Activated naive CD4-positive, alpha-beta T cell treated with anti-CD3 and anti-CD28 coated beads, Interleukin-2, amount 50 U/mL, for 72 hours (primary cell): Measurements from ENCODE around the gene HBA1. TPM values are rescaled to one million over a fixed set of nuclear protein-coding genes. Genes with fewer than 3 reads are reported as not detected.
"Not testable (repeated sequence)": the region's sequence is repeated elsewhere in the genome, so short reads cannot be mapped to it uniquely, and the experiment has no call there.

Experiments used
- ATAC-seq, 2 donors: fragments of 150-1000 bp; cut with Tn5 transposase; 2 replicates each; pipeline ENCODE4 v1.10.0; 2021; ENCODE audit warnings: mild to moderate bottlenecking in 2 of 2, moderate library complexity in 2 of 2
- DNase-seq, 2 donors: peaks; one replicate each; pipeline ENCODE4 v3.0.0; 2021 to 2022; ENCODE audit warnings: low spot score in 2 of 2
- H3K27ac Mint-ChIP-seq, 2 donors: one replicate each; pipeline ENCODE4 v1.8.0; 2022; ENCODE audit warnings: mild to moderate bottlenecking in 2 of 2, mixed read lengths in 2 of 2
- H3K36me3 Mint-ChIP-seq, 2 donors: one replicate each; pipeline ENCODE4 v1.8.0; 2022; ENCODE audit warnings: mixed read lengths in 2 of 2
- H3K9me3 Mint-ChIP-seq, 2 donors: one replicate each; pipeline ENCODE4 v1.8.0; 2022; ENCODE audit warnings: mixed read lengths in 2 of 2
- total RNA-seq, 2 donors: library from RNA; stranded (reverse); gene quantifications; one replicate each; pipeline ENCODE4 v1.2.3, GENCODE V29; 2022

The HBA1 gene
- total RNA-seq: not detected

GRCh38 chr16:176477-177382, at the start of gene HBA1:
Gene HBA1, plus strand, starts transcription at chr16:176680. Its CDS starts 37 bp downstream, at chr16:176717.
- not testable (repeated sequence) for H3K36me3 Mint-ChIP-seq, DNase-seq, H3K9me3 Mint-ChIP-seq, H3K27ac Mint-ChIP-seq
- ATAC-seq: peak in 1 of 2 donors; percentile 59

GRCh38 chr16:129075-129474, 47.4 kb upstream of the HBA1 start:
- no peak for DNase-seq
- H3K36me3 Mint-ChIP-seq: no peaks in the 10 kb centered on the region
- no peak overlapping the region for H3K27ac Mint-ChIP-seq
- no peak for ATAC-seq
- H3K9me3 Mint-ChIP-seq: no peaks in the 10 kb centered on the region

- H3K36me3 Mint-ChIP-seq: no peaks in the 10 kb centered on the region
- no peaks in the 10 kb centered on the region for H3K9me3 Mint-ChIP-seq
- no peak for DNase-seq
- no peak overlapping the region for H3K27ac Mint-ChIP-seq
- no peak for ATAC-seq
These were observed 45.8 kb upstream of the HBA1 start for GRCh38 chr16:130533-131173.

- H3K36me3 Mint-ChIP-seq: peaks cover 0 to 6% of the 10 kb centered on the region in 2 donors
- H3K27ac Mint-ChIP-seq: no peak overlapping the region
- no peaks in the 10 kb centered on the region for H3K9me3 Mint-ChIP-seq
- no peak for DNase-seq
- ATAC-seq: no peak
These were observed 44.4 kb upstream of the HBA1 start for GRCh38 chr16:132120-132519.

- peaks cover 2 to 8% of the 10 kb centered on the region in 2 donors for H3K36me3 Mint-ChIP-seq
- no peak for ATAC-seq
These were observed 42.8 kb upstream of the HBA1 start for GRCh38 chr16:133716-134115.

GRCh38 chr16:138049-138417, 38.4 kb upstream of the HBA1 start:
- ATAC-seq (peak; percentile 2 to 29), DNase-seq (peak in 1 of 2 donors; percentile 42)
- Mint-ChIP-seq H3K36me3 (peaks cover 5 to 11% of the 10 kb centered on the region in 2 donors), H3K9me3 (no peaks in the 10 kb centered on the region), H3K27ac (peak overlapping the region; percentile 96 to 97)

More at GRCh38 chr16:133716-134115, 42.8 kb upstream of the HBA1 start:
- DNase-seq: no peak
- Mint-ChIP-seq H3K9me3 (no peaks in the 10 kb centered on the region), H3K27ac (no peak overlapping the region)

GRCh38 chr16:140175-140857, 36.2 kb upstream of the HBA1 start:
- Mint-ChIP-seq H3K27ac (peak overlapping the region in 1 of 2 donors; percentile 69), H3K9me3 (no peaks in the 10 kb centered on the region), H3K36me3 (peaks cover 5 to 11% of the 10 kb centered on the region in 2 donors)
- ATAC-seq (no peak), DNase-seq (no peak)

GRCh38 chr16:142405-142967, 34.0 kb upstream of the HBA1 start:
- ATAC-seq: no peak
- Mint-ChIP-seq H3K9me3 (no peaks in the 10 kb centered on the region), H3K27ac (peak overlapping the region in 1 of 2 donors; percentile 23), H3K36me3 (peaks cover 5% of the 10 kb centered on the region in 2 donors)
- DNase-seq: no peak

GRCh38 chr16:143047-143446, 33.4 kb upstream of the HBA1 start:
- ATAC-seq: no peak
- peak overlapping the region; percentile 23 to 55 for H3K27ac Mint-ChIP-seq
- H3K9me3 Mint-ChIP-seq: no peaks in the 10 kb centered on the region
- no peak for DNase-seq
- peaks cover 5% of the 10 kb centered on the region in 2 donors for H3K36me3 Mint-ChIP-seq

- Mint-ChIP-seq H3K36me3 (peaks cover 5% of the 10 kb centered on the region in 2 donors), H3K9me3 (no peaks in the 10 kb centered on the region), H3K27ac (peak overlapping the region in 1 of 2 donors; percentile 23)
- ATAC-seq (no peak), DNase-seq (no peak)
These were observed 33.0 kb upstream of the HBA1 start for GRCh38 chr16:143456-143855.

GRCh38 chr16:144797-145252, 31.7 kb upstream of the HBA1 start:
- no peaks in the 10 kb centered on the region for H3K9me3 Mint-ChIP-seq
- H3K27ac Mint-ChIP-seq: no peak overlapping the region
- no peaks in the 10 kb centered on the region for H3K36me3 Mint-ChIP-seq
- no peak for ATAC-seq
- no peak for DNase-seq

GRCh38 chr16:146646-147045, 29.8 kb upstream of the HBA1 start:
- H3K27ac Mint-ChIP-seq: no peak overlapping the region
- H3K9me3 Mint-ChIP-seq: no peaks in the 10 kb centered on the region
- DNase-seq: no peak
- H3K36me3 Mint-ChIP-seq: no peaks in the 10 kb centered on the region
- no peak for ATAC-seq

GRCh38 chr16:149024-149660, 27.3 kb upstream of the HBA1 start:
- no peak for DNase-seq
- no peaks in the 10 kb centered on the region for H3K9me3 Mint-ChIP-seq
- ATAC-seq: no peak
- H3K27ac Mint-ChIP-seq: no peak overlapping the region
- H3K36me3 Mint-ChIP-seq: no peaks in the 10 kb centered on the region

- DNase-seq (no peak), ATAC-seq (no peak)
- no peaks in the 10 kb centered on the region for H3K9me3 Mint-ChIP-seq
- no peaks in the 10 kb centered on the region for H3K36me3 Mint-ChIP-seq
- H3K27ac Mint-ChIP-seq: no peak within 1 kb of the TSS
These were observed 24.0 kb upstream of the HBA1 start, which contains the start of gene HBZ for GRCh38 chr16:152141-153128. Gene HBZ, plus strand, starts transcription at chr16:152644. Its CDS starts 266 bp downstream, at chr16:152910.

- not testable (repeated sequence) for DNase-seq, H3K36me3 Mint-ChIP-seq, H3K9me3 Mint-ChIP-seq, ATAC-seq, H3K27ac Mint-ChIP-seq
These were observed 23.4 kb upstream of the HBA1 start for GRCh38 chr16:153129-153521.
